Adrenal gland (tissue), 12 donors: ENCODE measurements around the gene TSPAN3. TPM values are rescaled to one million over a fixed set of nuclear protein-coding genes. Genes with fewer than 3 reads are reported as not detected.
A peak's percentile ranks its signal among the peaks of the same experiment; 100 is the strongest.

Experiments used
- DNase-seq, 7 donors: peaks; one replicate each; pipeline ENCODE4 v3.0.0-alpha.2; 2019 to 2020
- H3K27ac ChIP-seq, 5 donors: fragments of 200-600 bp; sonication (generic) in 4 of 5; 1 replicate in 3 of 5; 2 replicates in 2 of 5; pipeline versions ENCODE4 v1.5.1 to v1.8.0; 2016 to 2020; ENCODE audit warnings: mild to moderate bottlenecking in 1 of 5
- H3K27me3 ChIP-seq: fragments of 200-600 bp; 2 replicates; pipeline ENCODE4 v1.8.0; 2021
- H3K36me3 ChIP-seq, 2 donors: fragments of 200-600 bp; replicated peaks in 1 of 2; 1 replicate in 1 of 2; 2 replicates in 1 of 2; pipeline versions ENCODE4 v1.5.1 to v1.8.0; 2018 to 2022
- H3K4me1 ChIP-seq, 2 donors: fragments of 200-600 bp; replicated peaks in 1 of 2; 1 replicate in 1 of 2; 2 replicates in 1 of 2; pipeline versions ENCODE4 v1.5.1 to v1.8.0; 2018 to 2021
- H3K4me3 ChIP-seq, 4 donors: fragments of 200-600 bp; sonication (generic) in 3 of 4; one replicate each; pipeline ENCODE4 v1.5.1; 2016 to 2018
- H3K9me3 ChIP-seq, 3 donors: fragments of 200-600 bp; sonication (generic) in 1 of 3; replicated peaks in 1 of 3; 1 replicate in 2 of 3; 2 replicates in 1 of 3; pipeline versions ENCODE4 v1.5.1 to v1.8.0; 2016 to 2021
- CTCF ChIP-seq, 6 experiments: fragments of 450-650 bp in 4 of 6; fragments of 200-600 bp in 2 of 6; sonication (generic) in 1 of 6; IDR thresholded peaks; 1 replicate in 5 of 6; 2 replicates in 1 of 6; pipeline versions ENCODE4 v1.5.1 to v1.8.0; 2016 to 2021; ENCODE audit warnings: antibody characterized with exemption in 6 of 6, mild to moderate bottlenecking in 2 of 6, moderate library complexity in 1 of 6
- POLR2A ChIP-seq, 2 donors: fragments of 450-650 bp; IDR thresholded peaks; one replicate each; pipeline ENCODE4 v1.6.1; 2017; ENCODE audit warnings: antibody characterized with exemption in 2 of 2, mild to moderate bottlenecking in 2 of 2, moderate library complexity in 1 of 2
- WGBS, 4 donors: extraction: QIAGEN DNeasy Blood & Tissue Kit in 2 of 4; methylation state at CpG; one replicate each; pipeline versions ENCODE4 v1.1.5 to v1.1.7; 2013 to 2017; 5-methylcytosine and 5-hydroxymethylcytosine counted together
- intact Hi-C, 2 donors: fragments of 100-400 bp; cut with DNase I; formaldehyde crosslinking; loops; one replicate each; pipeline versions ENCODE4 v1.14.1 to v1.15.0; 2022 to 2023
- polyA plus RNA-seq, 3 donors: library from polyadenylated mRNA; stranded (reverse); fragments of 200-250 nt in 2 of 3; fragments of 350-450 nt in 1 of 3; fragmentation: Illumina TruSeq in 1 of 3; extraction: RNeasy Lipid Tissue Mini Kit (QIAGEN cat#74804) in 1 of 3; gene quantifications; one replicate each; pipeline ENCODE4 v1.2.3, GENCODE V29; 2013 to 2014
- total RNA-seq, 9 donors: library from RNA; depleted of rRNA in 4 of 9; stranded (reverse); fragments of >200 nt in 4 of 9; fragments of 120-200 nt in 1 of 9; fragmentation: NEBNext Ultra II Directional in 1 of 9; extraction: Animal tissue kit (Norgen Biotek cat#: 25700) in 1 of 9; gene quantifications; one replicate each; pipeline versions ENCODE4 v1.1.0 to v1.2.4, GENCODE V29; 2013 to 2023
- donor health status: healthy with polysubstance abuse.
- donor health status: Bipolar disorder and iron deficiency.
- donor health status: DM: yes; HTN: yes; CAD: no.
- donor health status: DM: no; HTN: no; CAD: no.
- donor health status: DM: no; HTN: no; CAD: no.
- donor health status: DM: yes; HTN: yes; CAD: no.

Gene TSPAN3
- total and polyA plus RNA-seq, 12 donors, result 129 to 464 (median 229) TPM

GRCh38 chr15:77063249-77063648, 7.7 kb downstream of the TSPAN3 start:
- TF ChIP-seq POLR2A (IDR thresholded peaks at IDR 0.05) (no peak), CTCF (IDR thresholded peaks at IDR 0.05) (no peak)
- no peak for DNase-seq
- no peaks in the 10 kb centered on the region for H3K27me3 ChIP-seq
- peaks cover 32 to 51% of the 10 kb centered on the region in 2 donors for H3K4me1 ChIP-seq
- no peak overlapping the region for H3K27ac ChIP-seq
- H3K4me3 ChIP-seq, result no peak overlapping the region
- no peaks in the 10 kb centered on the region for H3K36me3 ChIP-seq
- intact Hi-C loops, result no loop called here
- H3K9me3 ChIP-seq, result no peaks in the 10 kb centered on the region

GRCh38 chr15:77060546-77060945, 10.4 kb downstream of the TSPAN3 start:
- Histone ChIP-seq H3K4me1 (peaks cover 32 to 40% of the 10 kb centered on the region in 2 donors), H3K4me3 (peak overlapping the region in 1 of 4 donors; percentile 2)
- intact Hi-C loops, result no loop called here

GRCh38 chr15:77059786-77060361, 11.0 kb downstream of the TSPAN3 start:
- intact Hi-C loops, result no loop called here
- Histone ChIP-seq H3K9me3 (no peaks in the 10 kb centered on the region), H3K27me3 (no peaks in the 10 kb centered on the region), H3K4me3 (no peak overlapping the region), H3K4me1 (peaks cover 32 to 40% of the 10 kb centered on the region in 2 donors), H3K36me3 (no peaks in the 10 kb centered on the region), H3K27ac (no peak overlapping the region)
- DNase-seq, result no peak
- WGBS, 4 donors, result 40 to 41% (median 41%) methylated on average over 2 of the region's 2 CpGs
- TF ChIP-seq CTCF (IDR thresholded peaks at IDR 0.05), result no peak
- no peak for TF ChIP-seq POLR2A (IDR thresholded peaks at IDR 0.05)

More at GRCh38 chr15:77060546-77060945, 10.4 kb downstream of the TSPAN3 start:
- peak in 3 of 7 donors; percentile 24 to 62 (median 41) for DNase-seq
- Histone ChIP-seq H3K27ac (peak overlapping the region in 2 of 5 donors; percentile 64 to 68), H3K36me3 (no peaks in the 10 kb centered on the region), H3K9me3 (no peaks in the 10 kb centered on the region), H3K27me3 (no peaks in the 10 kb centered on the region)
- TF ChIP-seq CTCF (IDR thresholded peaks at IDR 0.05) (no peak), POLR2A (IDR thresholded peaks at IDR 0.05) (no peak)

- H3K27ac ChIP-seq, result no peak overlapping the region
- no peaks in the 10 kb centered on the region for H3K9me3 ChIP-seq
- H3K36me3 ChIP-seq, result no peaks in the 10 kb centered on the region
- no peaks in the 10 kb centered on the region for H3K27me3 ChIP-seq
- no peak for DNase-seq
- TF ChIP-seq CTCF (IDR thresholded peaks at IDR 0.05) (no peak), POLR2A (IDR thresholded peaks at IDR 0.05) (no peak)
- no peak overlapping the region for H3K4me3 ChIP-seq
- intact Hi-C loops, result no loop called here
- 93 to 97% (median 96%) methylated on average over 4 of the region's 4 CpGs for WGBS, 4 donors
- H3K4me1 ChIP-seq, result peaks cover 24 to 29% of the 10 kb centered on the region in 2 donors
Measured at GRCh38 chr15:77058468-77058867, 12.4 kb downstream of the TSPAN3 start.
